ENCODE measurements around the gene ADK.

- TF ChIP-seq CTCF (IDR thresholded peaks at IDR 0.05 in 4 of 5, conservative IDR thresholded peaks at IDR 0.05 in 1 of 5) (no peak), POLR2A (IDR thresholded peaks at IDR 0.05) (no peak)
Measured at GRCh38 chr10:74708246-74708645, 557.2 kb downstream of the ADK start.
